Memory B cell (primary cell): ENCODE measurements around the gene B3GALT6.

ENCODE experiments used
- ATAC-seq: fragments of 150-1000 bp; cut with Tn5 transposase; 2 replicates; pipeline ENCODE4 v1.10.0; 2021; ENCODE audit warnings: low read depth, mild to moderate bottlenecking, moderate library complexity
- DNase-seq, 2 donors: peaks; one replicate each; pipeline ENCODE4 v3.0.0; 2022; ENCODE audit warnings: low spot score in 2 of 2
- H3K27ac Mint-ChIP-seq: one replicate; pipeline ENCODE4 v1.8.0; 2022; ENCODE audit warnings: mild to moderate bottlenecking, moderate library complexity, mixed read lengths
- H3K27me3 Mint-ChIP-seq: one replicate; pipeline ENCODE4 v1.8.0; 2022; ENCODE audit warnings: mixed read lengths
- H3K36me3 Mint-ChIP-seq: one replicate; pipeline ENCODE4 v1.8.0; 2022; ENCODE audit warnings: mild to moderate bottlenecking, mixed read lengths
- H3K4me1 Mint-ChIP-seq: one replicate; pipeline ENCODE4 v1.8.0; 2022; ENCODE audit warnings: mixed read lengths
- H3K4me3 Mint-ChIP-seq: one replicate; pipeline ENCODE4 v1.8.0; 2022; ENCODE audit warnings: mild to moderate bottlenecking, moderate library complexity, mixed read lengths
- H3K9me3 Mint-ChIP-seq: one replicate; pipeline ENCODE4 v1.8.0; 2022; ENCODE audit warnings: mixed read lengths

The B3GALT6 gene

DNA sequence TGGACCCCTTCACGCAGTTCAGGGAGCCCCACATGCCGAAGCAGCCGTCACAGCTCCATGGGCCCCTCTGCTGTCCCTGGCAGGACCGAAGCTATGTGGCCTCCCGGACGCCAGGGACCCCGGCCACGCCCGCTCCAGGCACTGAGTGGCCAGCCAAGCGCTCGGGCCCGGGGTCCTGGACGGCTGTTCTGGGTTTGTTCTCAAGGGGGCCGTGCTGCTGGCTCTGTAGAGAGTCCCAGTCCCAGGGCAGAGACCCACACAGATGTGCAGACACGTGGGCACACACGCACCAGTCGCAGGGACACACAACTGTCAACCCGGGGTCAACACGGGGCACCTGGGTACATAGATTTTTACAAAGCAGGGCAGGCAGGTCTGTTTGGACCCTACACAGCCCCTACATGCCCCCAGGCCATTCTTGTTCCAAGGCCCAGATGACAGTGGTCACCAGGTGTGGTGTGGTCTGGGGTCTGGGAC is 6.7 kb downstream of the B3GALT6 start:
- no peak for DNase-seq
- Mint-ChIP-seq H3K36me3 (no peaks in the 10 kb centered on the region), H3K9me3 (no peaks in the 10 kb centered on the region), H3K4me1 (peaks cover 7% of the 10 kb centered on the region), H3K27ac (no peak overlapping the region), H3K4me3 (no peak overlapping the region), H3K27me3 (peaks cover 10% of the 10 kb centered on the region)
- no peak for ATAC-seq

DNA sequence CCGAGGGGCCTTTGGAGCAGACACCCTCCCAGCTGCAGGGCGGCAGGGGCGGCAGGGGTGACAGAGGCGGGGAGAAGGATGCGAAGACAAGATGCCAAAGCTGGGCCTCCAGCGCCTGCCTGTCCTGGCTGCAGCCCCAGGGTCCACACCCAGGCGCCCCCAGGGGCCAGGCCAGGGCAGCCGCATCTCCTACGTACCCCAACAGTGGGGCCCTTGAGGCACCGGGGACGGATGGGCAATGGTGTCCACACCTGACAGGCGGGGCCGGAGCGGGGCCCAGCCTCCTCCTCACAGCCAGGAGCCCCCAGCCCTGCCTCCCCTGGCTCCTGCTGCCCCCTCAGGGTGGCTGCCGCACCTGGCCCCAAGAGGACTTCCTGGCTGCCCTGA is 7.2 kb downstream of the B3GALT6 start:
- DNase-seq (no peak), ATAC-seq (no peak)
- H3K27me3 Mint-ChIP-seq, result peaks cover 10% of the 10 kb centered on the region
- no peaks in the 10 kb centered on the region for H3K9me3 Mint-ChIP-seq
- H3K4me1 Mint-ChIP-seq, result peaks cover 5% of the 10 kb centered on the region
- H3K27ac Mint-ChIP-seq, result no peak overlapping the region
- no peaks in the 10 kb centered on the region for H3K36me3 Mint-ChIP-seq
- H3K4me3 Mint-ChIP-seq, result no peak overlapping the region

DNA sequence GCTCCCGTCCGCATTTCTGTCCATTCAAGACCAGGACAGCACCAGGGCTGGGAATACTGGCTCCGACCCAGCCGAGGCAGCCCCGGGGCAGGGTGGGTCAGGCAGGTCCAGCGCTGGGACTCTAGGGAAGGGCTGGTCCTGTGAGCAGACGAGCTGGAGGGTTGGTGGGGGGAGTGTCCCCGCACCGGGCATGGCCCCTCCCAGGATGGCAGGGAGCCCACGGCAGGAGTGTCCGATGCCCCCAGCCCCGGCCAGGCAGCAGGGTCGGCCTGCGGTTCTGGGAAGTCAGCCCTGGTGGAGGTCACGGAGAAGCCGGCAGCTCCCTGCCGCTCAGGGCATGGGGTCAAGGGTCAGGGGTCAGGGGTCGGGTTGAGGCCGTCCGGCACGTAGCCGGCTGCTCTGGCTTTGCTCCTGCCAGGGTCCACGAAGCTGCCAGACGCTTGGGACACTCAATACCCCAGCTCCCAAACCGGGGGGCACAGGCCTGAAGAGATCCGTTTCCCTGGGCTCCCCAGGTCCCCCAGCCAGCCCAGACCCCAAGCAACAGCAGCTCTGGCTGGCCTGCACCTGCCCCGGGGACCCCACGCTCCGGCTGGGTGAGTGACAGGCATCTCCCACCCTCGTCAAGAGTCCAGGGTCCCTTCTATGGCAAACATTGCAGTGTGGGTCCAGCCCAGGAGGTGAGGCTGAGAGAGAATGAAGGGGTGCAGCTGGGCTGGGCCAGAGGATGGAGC is 7.7 kb downstream of the B3GALT6 start:
- H3K4me3 Mint-ChIP-seq, result no peak overlapping the region
- ATAC-seq (no peak), DNase-seq (no peak)
- H3K36me3 Mint-ChIP-seq, result no peaks in the 10 kb centered on the region
- H3K27me3 Mint-ChIP-seq, result peaks cover 10% of the 10 kb centered on the region
- no peaks in the 10 kb centered on the region for H3K9me3 Mint-ChIP-seq
- no peaks in the 10 kb centered on the region for H3K4me1 Mint-ChIP-seq
- no peak overlapping the region for H3K27ac Mint-ChIP-seq

DNA sequence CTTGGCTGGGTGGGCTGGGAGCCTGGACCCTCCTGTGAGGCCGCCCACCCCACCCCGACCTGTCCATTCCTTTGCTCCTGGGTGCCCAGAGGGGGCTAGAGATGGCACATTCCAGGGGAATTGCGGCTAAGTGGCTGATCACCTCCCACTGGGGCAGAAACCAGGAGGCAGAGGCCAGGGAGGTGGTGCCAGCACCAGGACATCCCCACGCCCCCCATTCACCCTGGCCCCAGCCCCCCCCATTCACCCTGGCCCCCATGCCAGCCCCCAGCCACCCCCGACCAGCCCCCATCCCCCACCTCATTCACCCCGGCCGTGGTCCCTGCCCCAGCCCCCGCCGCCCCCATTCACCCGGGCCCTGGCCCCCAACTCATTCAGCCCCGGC is 8.3 kb downstream of the B3GALT6 start:
- Mint-ChIP-seq H3K9me3 (no peaks in the 10 kb centered on the region), H3K27ac (no peak overlapping the region), H3K27me3 (peaks cover 10% of the 10 kb centered on the region), H3K36me3 (no peaks in the 10 kb centered on the region), H3K4me1 (no peaks in the 10 kb centered on the region), H3K4me3 (no peak overlapping the region)
- DNase-seq (no peak), ATAC-seq (no peak)

DNA sequence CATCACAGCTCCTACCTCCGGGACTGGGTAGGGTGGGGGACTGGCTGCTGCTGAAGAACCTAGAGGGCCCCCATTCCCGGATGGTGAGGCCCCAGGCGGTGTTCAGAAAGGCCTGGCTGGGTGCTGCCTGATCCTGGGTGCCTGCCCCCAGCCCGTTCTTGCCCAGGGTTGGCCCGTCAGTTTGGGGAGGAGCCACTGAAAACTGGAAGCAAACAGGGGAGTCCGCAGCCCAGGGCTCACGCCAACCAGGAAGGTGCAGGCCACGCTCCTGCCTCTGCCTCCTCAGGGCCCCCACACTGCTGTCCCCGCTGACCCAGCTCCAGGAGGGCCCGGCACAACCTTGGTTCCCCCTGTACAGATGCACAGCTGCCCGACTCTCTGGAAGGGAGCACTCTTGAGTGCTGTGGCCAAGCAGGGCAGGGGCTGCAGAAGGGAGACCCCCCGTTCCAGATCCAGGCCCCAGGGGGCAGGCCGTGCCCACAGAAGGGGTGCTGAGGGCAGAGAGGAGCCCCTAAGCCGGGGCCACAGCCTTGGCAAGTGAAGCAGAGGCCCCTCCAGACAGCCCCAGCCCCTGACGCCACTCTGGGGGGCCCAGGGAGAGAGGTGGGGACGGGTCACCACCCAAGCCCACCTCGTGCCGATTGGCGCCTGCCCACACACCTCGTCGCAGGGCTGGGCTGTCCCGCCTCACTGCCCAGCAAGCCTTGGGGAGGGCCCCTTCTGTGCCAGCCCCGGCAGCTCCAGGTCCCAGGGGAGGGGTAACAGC is 9.0 kb downstream of the B3GALT6 start:
- ATAC-seq (no peak), DNase-seq (no peak)
- H3K36me3 Mint-ChIP-seq, result no peaks in the 10 kb centered on the region
- no peaks in the 10 kb centered on the region for H3K4me1 Mint-ChIP-seq
- H3K9me3 Mint-ChIP-seq, result no peaks in the 10 kb centered on the region
- peaks cover 10% of the 10 kb centered on the region for H3K27me3 Mint-ChIP-seq
- no peak overlapping the region for H3K27ac Mint-ChIP-seq
- H3K4me3 Mint-ChIP-seq, result no peak overlapping the region

DNA sequence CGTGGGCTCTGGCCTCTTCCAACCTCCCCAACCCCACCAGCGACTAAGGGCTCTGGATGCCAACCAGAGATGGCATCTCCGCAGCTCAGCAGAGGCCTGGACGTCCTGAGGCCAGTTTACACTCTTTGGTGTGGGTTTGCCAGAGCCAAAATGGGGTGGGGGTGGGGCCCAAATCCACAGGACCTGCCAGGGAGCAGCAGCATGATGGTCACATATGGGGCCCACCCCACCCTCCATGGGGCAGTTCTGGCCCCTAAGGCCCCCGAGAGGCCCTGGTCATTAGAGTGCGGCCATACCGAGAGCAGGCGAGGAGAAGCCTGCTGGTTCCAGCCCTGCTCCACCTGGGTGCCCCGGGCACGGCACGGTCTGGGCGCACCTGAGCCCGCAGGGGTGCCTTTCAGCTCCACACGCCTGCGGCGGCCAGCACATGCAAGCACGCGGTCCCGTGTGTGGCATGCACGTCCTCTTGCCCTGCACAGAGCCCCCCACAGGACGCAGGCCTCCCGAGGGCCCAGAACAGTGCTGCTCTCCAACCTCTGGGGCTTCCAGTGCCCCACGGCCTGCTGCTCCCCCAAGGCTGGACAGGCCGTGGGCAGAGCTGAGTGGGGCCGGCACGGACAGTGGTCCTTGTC is 9.7 kb downstream of the B3GALT6 start:
- Mint-ChIP-seq H3K4me3 (no peak overlapping the region), H3K4me1 (no peaks in the 10 kb centered on the region), H3K36me3 (no peaks in the 10 kb centered on the region), H3K9me3 (no peaks in the 10 kb centered on the region), H3K27ac (no peak overlapping the region), H3K27me3 (peaks cover 10% of the 10 kb centered on the region)
- ATAC-seq, result no peak
- DNase-seq, result no peak

DNA sequence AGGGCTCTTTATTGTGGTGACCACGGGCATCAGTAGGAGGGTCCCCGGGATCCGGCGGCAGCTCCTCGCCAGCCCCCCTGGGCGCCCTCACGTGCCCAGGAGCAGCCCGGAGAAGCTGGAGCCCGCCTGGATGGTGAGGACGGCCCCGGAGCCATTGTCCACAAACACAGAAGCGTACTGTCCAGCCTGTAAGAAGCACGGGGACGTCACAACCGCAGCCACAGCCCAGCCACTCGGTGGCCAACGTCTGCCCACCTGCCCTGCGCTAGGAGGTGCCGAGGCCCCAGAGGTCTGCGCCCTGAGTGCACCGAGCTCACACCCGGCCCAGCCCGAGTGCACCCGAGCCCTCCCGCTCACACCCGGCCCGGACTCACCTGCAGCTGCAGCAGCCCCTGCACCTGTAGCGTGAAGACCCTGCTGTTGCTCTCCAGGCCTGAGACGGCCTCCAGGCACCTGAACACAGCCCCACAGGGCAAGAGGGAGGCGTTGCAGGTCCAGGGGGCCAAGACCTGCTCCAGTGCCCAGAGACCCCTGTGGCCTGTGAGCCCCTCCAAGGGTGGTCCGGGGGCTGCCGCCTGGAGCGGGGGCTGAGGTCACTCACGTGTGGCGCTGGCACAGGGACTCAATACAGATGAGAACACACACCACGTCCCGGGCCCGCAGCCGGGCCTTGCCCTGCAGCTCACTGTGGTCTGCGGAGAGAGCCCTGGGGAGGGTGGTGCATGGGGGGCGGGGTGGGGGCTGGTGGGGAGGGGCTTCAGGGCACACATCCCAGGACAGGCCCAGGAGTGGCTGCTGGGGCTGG is 10.6 kb downstream of the B3GALT6 start:
- Mint-ChIP-seq H3K36me3 (no peaks in the 10 kb centered on the region), H3K4me3 (no peak overlapping the region), H3K27ac (no peak overlapping the region), H3K27me3 (peaks cover 10% of the 10 kb centered on the region), H3K9me3 (no peaks in the 10 kb centered on the region), H3K4me1 (no peaks in the 10 kb centered on the region)
- ATAC-seq (no peak), DNase-seq (no peak)

DNA sequence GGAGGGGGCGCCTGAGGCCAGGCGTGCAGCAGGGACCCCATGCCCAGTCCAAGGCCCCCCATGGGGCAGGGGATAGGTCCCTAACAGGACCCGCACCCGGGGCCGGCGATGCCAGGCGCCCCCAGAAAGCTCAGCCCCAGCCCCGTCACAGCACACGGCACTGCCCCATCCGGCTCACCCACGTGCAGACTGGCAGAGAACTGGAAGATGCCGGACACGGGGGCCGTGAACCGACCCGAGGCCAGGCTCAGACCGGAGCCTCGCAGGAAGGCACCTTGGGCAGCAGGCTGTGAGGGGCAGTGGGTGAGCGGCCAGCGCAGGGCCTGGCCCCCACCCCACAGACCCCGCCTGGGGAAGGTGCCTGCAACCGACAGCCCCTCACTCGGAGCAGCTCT is 11.2 kb downstream of the B3GALT6 start:
- no peak overlapping the region for H3K27ac Mint-ChIP-seq
- H3K9me3 Mint-ChIP-seq, result no peaks in the 10 kb centered on the region
- ATAC-seq, result no peak
- no peak for DNase-seq
- H3K4me3 Mint-ChIP-seq, result no peak overlapping the region
- no peaks in the 10 kb centered on the region for H3K36me3 Mint-ChIP-seq
- no peaks in the 10 kb centered on the region for H3K4me1 Mint-ChIP-seq
- peaks cover 8% of the 10 kb centered on the region for H3K27me3 Mint-ChIP-seq

DNA sequence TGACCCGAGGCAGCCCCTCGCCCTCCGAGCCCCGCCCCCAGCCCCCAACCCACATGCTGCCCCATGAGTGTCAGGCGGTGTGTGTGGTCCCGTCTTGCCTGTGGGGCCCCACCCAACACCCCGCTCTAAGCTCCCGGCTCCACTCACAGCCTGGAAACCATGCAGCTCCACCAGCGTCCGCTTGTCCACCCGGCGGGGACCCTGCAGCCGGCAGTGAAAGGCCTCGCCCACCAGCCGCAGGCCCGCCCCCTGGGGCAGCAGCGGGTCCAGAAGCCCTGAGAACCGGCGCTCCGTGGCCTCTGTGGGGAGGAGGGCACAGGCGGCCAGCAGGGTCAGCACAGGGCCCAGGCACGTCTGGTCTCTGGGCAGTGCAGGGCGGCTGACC is 11.8 kb downstream of the B3GALT6 start:
- Mint-ChIP-seq H3K4me3 (no peak overlapping the region), H3K9me3 (no peaks in the 10 kb centered on the region), H3K27me3 (peaks cover 8% of the 10 kb centered on the region), H3K27ac (no peak overlapping the region), H3K36me3 (no peaks in the 10 kb centered on the region), H3K4me1 (no peaks in the 10 kb centered on the region)
- no peak for DNase-seq
- ATAC-seq, result no peak

DNA sequence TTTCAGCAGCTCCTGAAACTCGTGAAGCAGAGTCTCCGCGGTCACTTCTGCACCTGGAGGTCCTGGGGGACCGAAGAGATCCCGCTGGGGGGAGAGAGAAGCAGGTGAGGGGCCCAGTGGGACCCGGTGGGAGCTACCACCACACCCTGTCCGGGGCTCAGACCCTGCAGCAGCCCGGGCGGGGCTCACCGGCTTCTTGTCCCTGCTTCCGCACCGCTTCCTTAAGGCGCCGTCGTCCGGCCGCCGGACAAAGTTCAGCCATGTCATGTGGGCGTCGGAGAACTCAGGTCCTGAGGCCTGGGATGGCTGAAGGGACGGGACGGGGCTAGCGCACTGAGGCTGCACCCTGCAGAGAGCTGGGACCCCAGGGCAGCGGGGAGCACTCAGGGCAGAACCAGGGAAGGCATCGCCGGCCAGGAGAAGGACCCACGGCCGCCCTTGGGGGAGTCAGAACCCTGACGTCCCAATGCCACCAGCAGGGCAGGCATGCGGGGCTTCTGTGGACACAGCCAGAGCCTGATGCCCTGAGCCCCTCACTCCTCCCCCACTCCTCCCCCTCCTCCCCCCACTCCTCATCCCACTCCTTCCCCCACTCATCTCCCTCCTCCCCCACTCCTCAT is 12.3 kb downstream of the B3GALT6 start:
- peaks cover 8% of the 10 kb centered on the region for H3K27me3 Mint-ChIP-seq
- no peak for ATAC-seq
- H3K9me3 Mint-ChIP-seq, result no peaks in the 10 kb centered on the region
- no peaks in the 10 kb centered on the region for H3K36me3 Mint-ChIP-seq
- no peak overlapping the region for H3K4me3 Mint-ChIP-seq
- no peaks in the 10 kb centered on the region for H3K4me1 Mint-ChIP-seq
- no peak for DNase-seq
- no peak overlapping the region for H3K27ac Mint-ChIP-seq

DNA sequence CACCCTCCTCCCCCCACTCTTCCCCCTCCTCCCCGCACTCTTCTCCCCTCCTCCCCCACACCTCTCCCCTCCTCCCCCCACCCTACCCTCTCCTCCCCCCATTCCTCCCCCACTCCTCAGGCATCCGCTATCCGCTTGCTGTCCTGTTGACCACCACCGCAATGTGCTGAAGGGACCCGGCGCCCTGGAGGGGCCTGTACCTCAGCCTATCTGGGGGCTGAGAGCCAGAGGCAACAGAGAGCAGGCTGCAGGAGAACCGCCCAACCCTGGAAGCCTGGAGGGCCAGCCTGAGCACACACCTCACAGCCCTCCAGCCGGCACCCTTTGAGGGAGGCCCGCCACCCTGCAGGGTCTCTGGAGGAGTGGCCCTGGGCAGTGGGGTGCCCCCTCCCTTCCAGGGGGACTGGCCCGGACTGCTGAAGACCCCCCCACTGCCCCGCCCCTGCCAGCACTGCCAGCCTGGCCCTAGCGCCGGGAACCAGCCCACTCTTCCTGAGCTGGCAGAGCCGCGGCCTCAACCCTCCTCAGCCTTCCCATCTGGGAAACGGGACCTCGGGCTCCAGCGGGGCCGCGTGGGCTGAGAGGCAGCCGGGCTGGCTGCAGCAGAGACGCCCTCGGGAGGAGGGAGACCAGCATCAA is 13.3 kb downstream of the B3GALT6 start:
- H3K27ac Mint-ChIP-seq, result no peak overlapping the region
- peaks cover 5% of the 10 kb centered on the region for H3K4me1 Mint-ChIP-seq
- DNase-seq (no peak), ATAC-seq (no peak)
- no peaks in the 10 kb centered on the region for H3K9me3 Mint-ChIP-seq
- no peak overlapping the region for H3K4me3 Mint-ChIP-seq
- H3K27me3 Mint-ChIP-seq, result peaks cover 4% of the 10 kb centered on the region
- H3K36me3 Mint-ChIP-seq, result no peaks in the 10 kb centered on the region

DNA sequence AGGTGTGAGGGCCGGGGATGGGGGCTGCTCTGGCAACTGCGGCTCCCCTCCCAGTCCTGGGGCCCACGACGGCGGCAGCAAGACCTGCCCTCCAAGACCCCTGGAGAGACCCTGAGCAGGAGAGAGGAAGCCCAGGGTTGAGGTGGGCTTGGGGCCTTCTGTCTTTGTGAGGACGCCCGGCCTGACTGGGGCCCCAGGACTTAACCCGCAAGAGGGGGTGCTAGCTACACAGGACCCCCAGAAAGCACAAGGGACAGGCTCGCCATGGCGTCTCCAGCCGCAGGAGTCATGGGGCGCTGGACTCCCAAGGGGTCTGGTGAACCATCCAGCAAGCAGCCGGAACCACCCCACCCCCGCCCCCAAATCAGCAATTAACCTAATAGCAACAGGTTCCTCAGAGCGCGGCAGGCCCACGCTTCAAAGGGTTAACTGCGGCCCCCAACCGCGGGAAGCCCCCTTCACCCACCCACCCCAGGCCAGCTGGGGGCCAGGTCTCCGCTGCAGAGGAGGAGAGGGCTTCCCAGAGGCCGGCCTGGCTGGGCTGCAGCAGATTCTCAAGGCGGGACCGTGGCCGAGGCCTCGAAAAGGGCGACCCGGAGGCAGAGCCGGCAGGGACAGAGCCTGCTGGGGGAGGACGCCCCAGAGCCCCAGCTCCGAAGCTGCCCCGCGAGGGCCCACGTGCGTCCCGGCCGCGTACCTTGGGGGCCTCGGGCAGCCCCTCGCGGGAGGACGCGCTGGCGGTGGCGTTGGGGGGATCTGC is 14.0 kb downstream of the B3GALT6 start:
- ATAC-seq, result no peak
- H3K36me3 Mint-ChIP-seq, result no peaks in the 10 kb centered on the region
- H3K4me3 Mint-ChIP-seq, result no peak overlapping the region
- peaks cover 6% of the 10 kb centered on the region for H3K4me1 Mint-ChIP-seq
- H3K27ac Mint-ChIP-seq, result no peak overlapping the region
- H3K9me3 Mint-ChIP-seq, result no peaks in the 10 kb centered on the region
- DNase-seq, result no peak
- peaks cover 2% of the 10 kb centered on the region for H3K27me3 Mint-ChIP-seq
